Activated T-cell treated with anti-CD3 and anti-CD28 coated beads for 4 hours (primary cell): ENCODE results near the gene CRAT.

ENCODE experiments used
- DNase-seq: peaks from one replicate; pipeline ENCODE4 v3.0.0-alpha.2; 2020

The CRAT gene

GRCh38 chr9:129058965-129059795, 51.4 kb downstream of the CRAT start:
- DNase-seq = no peak

GRCh38 chr9:129054163-129054851, 56.3 kb downstream of the CRAT start:
- DNase-seq = no peak

- no peak for DNase-seq
Observed at GRCh38 chr9:129053020-129053419, 57.6 kb downstream of the CRAT start.

GRCh38 chr9:129052592-129052991, 58.0 kb downstream of the CRAT start:
- DNase-seq = no peak
